ENCODE data around the gene OTOP3.

OTOP3 gene

GRCh38 chr17:74920306-74920620 lies 15.4 kb upstream of the OTOP3 start:
- DNase-seq, result no peak
- no peak overlapping the region for H3K4me3 ChIP-seq (ENCODE audit: low read depth, low read length)
- in situ Hi-C loops (cut with HindIII; ENCODE audit: low pct_ligation_motif_present, low sequenced_read_pairs), result no loop called here

GRCh38 chr17:74920642-74921025 lies 15.1 kb upstream of the OTOP3 start:
- TF ChIP-seq CTCF (IDR thresholded peaks at IDR 0.05; ENCODE audit: low read depth, low read length, missing control alignments), result no peak
- Histone ChIP-seq H3K4me3 (ENCODE audit: low read depth, low read length) (no peak overlapping the region), H3K27ac (no peak overlapping the region), H3K36me3 (replicated peaks) (no peaks in the 10 kb centered on the region), H3K27me3 (replicated peaks) (peaks cover 56% of the 10 kb centered on the region)
- no peak for DNase-seq
- in situ Hi-C loops (cut with HindIII; ENCODE audit: low pct_ligation_motif_present, low sequenced_read_pairs), result no loop called here

More at GRCh38 chr17:74920306-74920620, 15.4 kb upstream of the OTOP3 start:
- no peaks in the 10 kb centered on the region for H3K36me3 ChIP-seq (replicated peaks)
- TF ChIP-seq CTCF (IDR thresholded peaks at IDR 0.05; ENCODE audit: low read depth, low read length, missing control alignments), result no peak
- no peak overlapping the region for H3K27ac ChIP-seq
- peaks cover 52% of the 10 kb centered on the region for H3K27me3 ChIP-seq (replicated peaks)

GRCh38 chr17:74921026-74921681 lies 14.5 kb upstream of the OTOP3 start:
- no peak for DNase-seq
- H3K4me3 ChIP-seq (ENCODE audit: low read depth, low read length), result no peak overlapping the region
- no peaks in the 10 kb centered on the region for H3K36me3 ChIP-seq (replicated peaks)
- in situ Hi-C loops (cut with HindIII; ENCODE audit: low pct_ligation_motif_present, low sequenced_read_pairs), result no loop called here
- TF ChIP-seq CTCF (IDR thresholded peaks at IDR 0.05; ENCODE audit: low read depth, low read length, missing control alignments), result no peak
- peaks cover 61% of the 10 kb centered on the region for H3K27me3 ChIP-seq (replicated peaks)
- H3K27ac ChIP-seq, result no peak overlapping the region

GRCh38 chr17:74921769-74922168 lies 13.9 kb upstream of the OTOP3 start:
- peaks cover 63% of the 10 kb centered on the region for H3K27me3 ChIP-seq (replicated peaks)
- in situ Hi-C loops (cut with HindIII; ENCODE audit: low pct_ligation_motif_present, low sequenced_read_pairs), result no loop called here
- no peak for TF ChIP-seq CTCF (IDR thresholded peaks at IDR 0.05; ENCODE audit: low read depth, low read length, missing control alignments)

GRCh38 chr17:74922172-74922571 lies 13.5 kb upstream of the OTOP3 start:
- in situ Hi-C loops (cut with HindIII; ENCODE audit: low pct_ligation_motif_present, low sequenced_read_pairs), result no loop called here
- no peak for TF ChIP-seq CTCF (IDR thresholded peaks at IDR 0.05; ENCODE audit: low read depth, low read length, missing control alignments)
- DNase-seq, result no peak
- H3K27ac ChIP-seq, result no peak overlapping the region
- H3K4me3 ChIP-seq (ENCODE audit: low read depth, low read length), result no peak overlapping the region
- no peaks in the 10 kb centered on the region for H3K36me3 ChIP-seq (replicated peaks)
- H3K27me3 ChIP-seq (replicated peaks), result peaks cover 65% of the 10 kb centered on the region

More at GRCh38 chr17:74921769-74922168, 13.9 kb upstream of the OTOP3 start:
- Histone ChIP-seq H3K36me3 (replicated peaks) (no peaks in the 10 kb centered on the region), H3K4me3 (ENCODE audit: low read depth, low read length) (no peak overlapping the region), H3K27ac (no peak overlapping the region)
- DNase-seq, result no peak
